Adipocyte (in vitro differentiated cells): ENCODE measurements around the gene SOX9.
A peak's percentile ranks its signal among the peaks of the same experiment; 100 is the strongest.

Experiments used
- DNase-seq: peaks from one replicate; pipeline ENCODE4 v3.0.0-alpha.2; 2015; ENCODE audit warnings: low read depth
- H3K27me3 ChIP-seq: replicated peaks from 2 replicates; pipeline ENCODE4 v1.7.0; 2013; ENCODE audit warnings: mild to moderate bottlenecking, low read length, moderate library complexity; ENCODE audit not compliant: control insufficient read depth, insufficient read depth
- H3K36me3 ChIP-seq: 2 replicates; pipeline ENCODE4 v1.7.0; 2013; ENCODE audit warnings: low read length, mild to moderate bottlenecking, moderate library complexity; ENCODE audit not compliant: control insufficient read depth, insufficient read depth, severe bottlenecking
- H3K4me1 ChIP-seq: 2 replicates; pipeline ENCODE4 v1.7.0; 2013; ENCODE audit warnings: mild to moderate bottlenecking, low read length, moderate library complexity; ENCODE audit not compliant: control insufficient read depth, insufficient read depth
- H3K4me3 ChIP-seq: 2 replicates; pipeline ENCODE4 v1.7.0; 2013; ENCODE audit warnings: mild to moderate bottlenecking, low read length, moderate library complexity
- H3K9ac ChIP-seq: 2 replicates; pipeline ENCODE4 v1.7.0; 2013; ENCODE audit warnings: mild to moderate bottlenecking, low read length, moderate library complexity
- H3K9me3 ChIP-seq: 2 replicates; pipeline ENCODE4 v1.7.0; 2013; ENCODE audit warnings: mild to moderate bottlenecking, low read length, moderate library complexity; ENCODE audit not compliant: control insufficient read depth

The SOX9 gene

GRCh38 chr17:72145962-72146361 lies 25.1 kb downstream of the SOX9 start:
- no peaks in the 10 kb centered on the region for H3K36me3 ChIP-seq
- no peak for DNase-seq
- H3K9ac ChIP-seq = no peak overlapping the region
- no peaks in the 10 kb centered on the region for H3K27me3 ChIP-seq
- H3K4me3 ChIP-seq = no peak overlapping the region
- no peaks in the 10 kb centered on the region for H3K9me3 ChIP-seq
- peaks cover 3% of the 10 kb centered on the region for H3K4me1 ChIP-seq

- Histone ChIP-seq H3K4me3 (no peak overlapping the region), H3K9ac (no peak overlapping the region), H3K27me3 (no peaks in the 10 kb centered on the region), H3K9me3 (no peaks in the 10 kb centered on the region), H3K36me3 (no peaks in the 10 kb centered on the region), H3K4me1 (peaks cover 7% of the 10 kb centered on the region)
- DNase-seq = no peak
Observed at GRCh38 chr17:72146371-72146770, 25.6 kb downstream of the SOX9 start.

- peak overlapping the region; percentile 9 for H3K9ac ChIP-seq
- peaks cover 22% of the 10 kb centered on the region for H3K4me1 ChIP-seq
- H3K9me3 ChIP-seq = no peaks in the 10 kb centered on the region
- H3K4me3 ChIP-seq = peak overlapping the region; percentile 39
- H3K27me3 ChIP-seq = no peaks in the 10 kb centered on the region
- H3K36me3 ChIP-seq = no peaks in the 10 kb centered on the region
- DNase-seq = no peak
Observed at GRCh38 chr17:72150632-72151460, 30.0 kb downstream of the SOX9 start.

- Histone ChIP-seq H3K36me3 (no peaks in the 10 kb centered on the region), H3K9ac (peak overlapping the region; percentile 9), H3K9me3 (no peaks in the 10 kb centered on the region), H3K27me3 (no peaks in the 10 kb centered on the region), H3K4me3 (peak overlapping the region; percentile 39), H3K4me1 (peaks cover 19% of the 10 kb centered on the region)
- peak; percentile 39 for DNase-seq
Observed at GRCh38 chr17:72151565-72152386, 31.0 kb downstream of the SOX9 start.

GRCh38 chr17:72152387-72152929 lies 31.6 kb downstream of the SOX9 start:
- Histone ChIP-seq H3K36me3 (no peaks in the 10 kb centered on the region), H3K4me3 (peak overlapping the region; percentile 39), H3K9ac (no peak overlapping the region), H3K27me3 (no peaks in the 10 kb centered on the region), H3K9me3 (no peaks in the 10 kb centered on the region), H3K4me1 (peaks cover 19% of the 10 kb centered on the region)
- DNase-seq = peak; percentile 66

GRCh38 chr17:72158895-72159885 lies 38.4 kb downstream of the SOX9 start:
- H3K27me3 ChIP-seq = no peaks in the 10 kb centered on the region
- no peak overlapping the region for H3K4me3 ChIP-seq
- H3K4me1 ChIP-seq = peaks cover 7% of the 10 kb centered on the region
- no peak overlapping the region for H3K9ac ChIP-seq
- H3K9me3 ChIP-seq = no peaks in the 10 kb centered on the region
- no peaks in the 10 kb centered on the region for H3K36me3 ChIP-seq
- peak; percentile 16 for DNase-seq

GRCh38 chr17:72162569-72162968 lies 41.7 kb downstream of the SOX9 start:
- H3K36me3 ChIP-seq = no peaks in the 10 kb centered on the region
- no peaks in the 10 kb centered on the region for H3K9me3 ChIP-seq
- H3K4me3 ChIP-seq = no peak overlapping the region
- DNase-seq = no peak
- no peak overlapping the region for H3K9ac ChIP-seq
- peaks cover 24% of the 10 kb centered on the region for H3K4me1 ChIP-seq
- no peaks in the 10 kb centered on the region for H3K27me3 ChIP-seq

- H3K4me3 ChIP-seq = no peak overlapping the region
- no peak for DNase-seq
- H3K4me1 ChIP-seq = peaks cover 24% of the 10 kb centered on the region
- H3K27me3 ChIP-seq = peaks cover 4% of the 10 kb centered on the region
- no peak overlapping the region for H3K9ac ChIP-seq
- H3K9me3 ChIP-seq = no peaks in the 10 kb centered on the region
- H3K36me3 ChIP-seq = no peaks in the 10 kb centered on the region
Observed at GRCh38 chr17:72163474-72163873, 42.7 kb downstream of the SOX9 start.

GRCh38 chr17:72164158-72164739 lies 43.4 kb downstream of the SOX9 start:
- no peak for DNase-seq
- Histone ChIP-seq H3K9ac (no peak overlapping the region), H3K4me1 (peaks cover 24% of the 10 kb centered on the region), H3K9me3 (no peaks in the 10 kb centered on the region), H3K27me3 (peaks cover 5% of the 10 kb centered on the region), H3K4me3 (no peak overlapping the region), H3K36me3 (no peaks in the 10 kb centered on the region)

GRCh38 chr17:72165192-72165866 lies 44.5 kb downstream of the SOX9 start:
- DNase-seq = no peak
- Histone ChIP-seq H3K36me3 (no peaks in the 10 kb centered on the region), H3K9me3 (no peaks in the 10 kb centered on the region), H3K9ac (no peak overlapping the region), H3K4me1 (peaks cover 24% of the 10 kb centered on the region), H3K27me3 (peaks cover 5% of the 10 kb centered on the region), H3K4me3 (no peak overlapping the region)
